ENCODE measurements around the gene OAS2. TPM values are rescaled to one million over a fixed set of nuclear protein-coding genes. Genes with fewer than 3 reads are reported as not detected.

OAS2 gene
- total RNA-seq, 1 experiment from 2014 or later: 0.99 TPM

- no peak for DNase-seq (ENCODE audit: extremely low read depth, low read depth)
Observed at GRCh38 chr12:113055594-113056380, 77.5 kb downstream of the OAS2 start.

- no peak for DNase-seq (ENCODE audit: extremely low read depth, low read depth)
Observed at GRCh38 chr12:113056381-113056630, 78.0 kb downstream of the OAS2 start.

DNA sequence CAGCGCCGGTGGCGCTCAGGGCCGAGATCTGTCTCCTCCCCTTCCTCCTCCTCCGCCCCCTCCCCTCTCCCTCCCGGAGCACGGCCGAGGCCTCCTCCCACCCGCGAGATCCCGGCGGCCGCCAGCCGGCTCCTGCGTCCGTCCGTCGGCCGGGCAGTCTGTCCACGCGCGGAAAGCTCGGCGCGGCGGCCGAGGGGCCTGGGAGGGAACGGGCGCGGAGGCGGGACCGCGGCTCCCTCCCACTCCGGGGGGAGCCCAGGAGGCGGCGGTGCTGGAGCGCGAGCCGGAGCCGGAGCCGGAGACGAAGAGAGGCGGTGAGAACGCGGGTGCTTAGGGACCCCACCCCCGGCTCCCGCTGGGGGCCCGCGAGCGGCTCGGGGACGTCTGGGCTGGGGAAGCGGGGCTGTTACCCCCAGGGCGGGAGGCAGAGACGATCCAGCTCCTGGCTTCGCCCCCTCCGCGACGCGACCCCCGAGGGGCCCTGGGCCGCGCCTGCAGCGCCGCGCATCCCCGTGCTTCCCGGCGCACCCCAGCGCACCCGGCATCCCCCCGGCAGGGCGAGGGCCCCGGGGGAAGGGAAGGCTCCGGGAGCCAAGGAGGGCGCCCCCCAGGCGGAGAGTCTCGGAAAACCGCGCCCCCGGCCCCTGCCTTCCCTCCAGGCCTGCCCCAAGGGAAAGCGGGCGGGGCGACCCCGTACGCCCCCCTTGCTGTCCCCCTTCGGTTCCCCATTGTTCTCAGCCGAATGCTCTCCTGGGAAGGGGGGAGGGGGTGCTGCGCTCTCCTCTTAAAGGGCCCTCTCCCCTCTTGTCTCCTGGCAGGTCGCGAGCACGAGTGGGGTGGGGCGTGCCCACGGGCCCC lies 78.5 kb downstream of the OAS2 start, which contains the start of gene DTX1:
Gene DTX1 (plus strand): TSS at position 100 of the 858 bp plus-strand sequence. CDS start 1,463 bp downstream, outside the sequence.
- no peak for DNase-seq (ENCODE audit: extremely low read depth, low read depth)

- no peak for DNase-seq (ENCODE audit: extremely low read depth, low read depth)
Observed at GRCh38 chr12:113057565-113058485, 79.5 kb downstream of the OAS2 start.

- DNase-seq (ENCODE audit: extremely low read depth, low read depth): no peak
Observed at GRCh38 chr12:113058553-113058952, 80.2 kb downstream of the OAS2 start.

DNA sequence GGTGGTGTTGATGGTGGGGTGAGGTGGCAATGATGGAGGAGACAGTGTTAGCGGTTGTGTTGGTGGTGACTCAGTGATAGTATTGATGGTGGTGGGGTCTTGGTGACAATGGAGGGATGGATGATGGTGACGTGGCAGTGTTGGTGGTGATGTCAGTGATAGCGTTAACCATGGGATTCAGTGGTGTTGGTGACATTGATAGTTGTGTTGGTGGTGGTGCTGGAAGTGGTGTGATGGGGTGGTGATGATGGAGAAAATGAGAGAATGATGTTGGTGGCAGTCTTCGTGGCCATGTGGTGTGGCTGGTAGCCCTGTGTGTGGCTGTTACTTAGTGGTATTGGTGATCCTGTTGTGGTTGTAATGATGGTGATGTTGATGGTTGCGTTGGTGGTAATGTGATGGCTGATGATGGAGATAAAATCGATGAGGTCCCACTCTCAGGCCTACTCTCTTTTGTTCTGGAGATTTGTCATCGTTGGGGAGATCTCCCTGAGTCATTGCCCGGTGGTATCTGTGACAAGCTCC lies 80.8 kb downstream of the OAS2 start:
- DNase-seq (ENCODE audit: extremely low read depth, low read depth): no peak

- no peak for DNase-seq (ENCODE audit: extremely low read depth, low read depth)
Observed at GRCh38 chr12:113060336-113060960, 82.1 kb downstream of the OAS2 start.

- no peak for DNase-seq (ENCODE audit: extremely low read depth, low read depth)
Observed at GRCh38 chr12:113061061-113061694, 82.9 kb downstream of the OAS2 start.

Other genes starting within 250 kb of the OAS2 start
- 0.30 and 0.55 TPM in 2 replicates for gene RPH3A, start 186.8 kb upstream of the OAS2 start, total RNA-seq (2014; rRNA removed; shearing (Covaris generic))
- 133 and 137 TPM in 2 replicates for gene OAS1, start 71.6 kb upstream of the OAS2 start, total RNA-seq (2014; rRNA removed; shearing (Covaris generic))
- gene OAS3, start 40.0 kb upstream of the OAS2 start, total RNA-seq (2014; rRNA removed; shearing (Covaris generic)): 12.3 and 12.8 TPM in 2 replicates
- gene DTX1, start 78.2 kb downstream of the OAS2 start, total RNA-seq (2014; rRNA removed; shearing (Covaris generic)): 0.05 TPM in 1 of 2 replicates, not detected in the other
- gene RASAL1, start 157.2 kb downstream of the OAS2 start, total RNA-seq (2014; rRNA removed; shearing (Covaris generic)): 2.3 and 2.6 TPM in 2 replicates
- 0.20 and 0.97 TPM in 2 replicates for gene CFAP73, start 171.2 kb downstream of the OAS2 start, total RNA-seq (2014; rRNA removed; shearing (Covaris generic))
- 54.5 and 61.9 TPM in 2 replicates for gene DDX54, start 207.0 kb downstream of the OAS2 start, total RNA-seq (2014; rRNA removed; shearing (Covaris generic))
- gene RITA1, start 207.2 kb downstream of the OAS2 start, total RNA-seq (2014; rRNA removed; shearing (Covaris generic)): 22.3 and 25.9 TPM in 2 replicates
- gene TPCN1, start 242.9 kb downstream of the OAS2 start, total RNA-seq (2014; rRNA removed; shearing (Covaris generic)): 11.3 and 11.4 TPM in 2 replicates

Data from NCI-H460 (cell line).